CD14-positive monocyte (primary cell): ENCODE data around the gene WHAMM. TPM values are rescaled to one million over a fixed set of nuclear protein-coding genes. Genes with fewer than 3 reads are reported as not detected.

Experiments used
- DNase-seq, 3 donors: peaks; one replicate each; pipeline ENCODE4 v3.0.0-alpha.2; 2011 to 2022
- H2AFZ ChIP-seq: 2 replicates; pipeline ENCODE4 v1.6.0; 2012; ENCODE audit warnings: mild to moderate bottlenecking, low read depth, low read length, inconsistent platforms; ENCODE audit not compliant: insufficient read depth, poor library complexity, severe bottlenecking
- H3K27ac ChIP-seq, 2 donors: 1 replicate in 1 of 2; 2 replicates in 1 of 2; pipeline ENCODE4 v1.5.1; 2012 to 2013; ENCODE audit warnings: low read length in 2 of 2, control low read depth in 1 of 2, inconsistent platforms in 1 of 2, low read depth in 1 of 2, mild to moderate bottlenecking in 1 of 2
- H3K27me3 ChIP-seq, 2 donors: one replicate each; pipeline versions ENCODE4 v1.6.0 to v1.6.1; 2011 to 2013; ENCODE audit warnings: low read length in 2 of 2; ENCODE audit not compliant: control insufficient read depth in 2 of 2, insufficient read depth in 2 of 2
- H3K36me3 ChIP-seq, 2 donors: replicated peaks in 1 of 2; 1 replicate in 1 of 2; 2 replicates in 1 of 2; pipeline versions ENCODE4 v1.5.1 to v1.6.1; 2012 to 2013; ENCODE audit warnings: low read length in 2 of 2, control low read depth in 1 of 2, inconsistent platforms in 1 of 2, mild to moderate bottlenecking in 1 of 2; ENCODE audit not compliant: insufficient read depth in 2 of 2, control insufficient read depth in 1 of 2
- H3K4me1 ChIP-seq, 2 donors: 1 replicate in 1 of 2; 2 replicates in 1 of 2; pipeline versions ENCODE4 v1.5.1 to v1.6.1; 2012 to 2013; ENCODE audit warnings: low read length in 2 of 2, control low read depth in 1 of 2, inconsistent platforms in 1 of 2, mild to moderate bottlenecking in 1 of 2, moderate library complexity in 1 of 2; ENCODE audit not compliant: insufficient read depth in 2 of 2, control insufficient read depth in 1 of 2
- H3K4me2 ChIP-seq: replicated peaks from 2 replicates; pipeline ENCODE3; 2012; ENCODE audit warnings: low read length, moderate library complexity, mild to moderate bottlenecking; ENCODE audit not compliant: poor library complexity, severe bottlenecking; ENCODE audit errors: extremely low read depth
- H3K4me3 ChIP-seq, 3 experiments: fragments of 200-600 bp in 1 of 3; sonication (generic) in 1 of 3; replicated peaks in 1 of 3; 1 replicate in 2 of 3; 2 replicates in 1 of 3; pipeline ENCODE4 v1.5.1; 2011 to 2013; ENCODE audit warnings: low read length in 3 of 3, mild to moderate bottlenecking in 3 of 3, control low read depth in 2 of 3, low read depth in 2 of 3, inconsistent platforms in 1 of 3, moderate library complexity in 1 of 3
- H3K79me2 ChIP-seq: 2 replicates; pipeline ENCODE4 v1.6.0; 2012; ENCODE audit warnings: mild to moderate bottlenecking, control low read depth, inconsistent platforms, low read length, moderate library complexity; ENCODE audit not compliant: insufficient read depth
- H3K9ac ChIP-seq: 2 replicates; pipeline ENCODE4 v1.6.0; 2017; ENCODE audit warnings: low read length, mild to moderate bottlenecking; ENCODE audit not compliant: insufficient read depth, poor library complexity, severe bottlenecking
- H3K9me3 ChIP-seq, 2 donors: replicated peaks in 1 of 2; 1 replicate in 1 of 2; 2 replicates in 1 of 2; pipeline versions ENCODE4 v1.5.1 to v1.6.1; 2012 to 2013; ENCODE audit warnings: low read length in 2 of 2, control low read depth in 1 of 2; ENCODE audit not compliant: control insufficient read depth in 1 of 2, insufficient read depth in 1 of 2
- H4K20me1 ChIP-seq: 2 replicates; pipeline ENCODE4 v1.6.0; 2012; ENCODE audit warnings: mild to moderate bottlenecking, low read length, control low read depth, moderate library complexity; ENCODE audit not compliant: insufficient read depth
- H3K27ac Mint-ChIP-seq, 7 donors: one replicate each; pipeline ENCODE4 v1.8.0; 2020; ENCODE audit warnings: mild to moderate bottlenecking in 7 of 7, mixed read lengths in 7 of 7, moderate library complexity in 6 of 7, inconsistent platforms in 2 of 7
- H3K27me3 Mint-ChIP-seq, 3 donors: one replicate each; pipeline ENCODE4 v1.8.0; 2021 to 2022; ENCODE audit warnings: low read depth in 3 of 3, mild to moderate bottlenecking in 3 of 3, mixed read lengths in 3 of 3, moderate library complexity in 3 of 3, inconsistent platforms in 1 of 3
- H3K36me3 Mint-ChIP-seq, 2 donors: one replicate each; pipeline ENCODE4 v1.8.0; 2020; ENCODE audit warnings: mixed read lengths in 2 of 2, inconsistent platforms in 1 of 2, mild to moderate bottlenecking in 1 of 2
- H3K4me1 Mint-ChIP-seq: one replicate; pipeline ENCODE4 v1.8.0; 2020; ENCODE audit warnings: mild to moderate bottlenecking, mixed read lengths
- H3K4me3 Mint-ChIP-seq, 2 donors: one replicate each; pipeline ENCODE4 v1.8.0; 2020; ENCODE audit warnings: mild to moderate bottlenecking in 2 of 2, mixed read lengths in 2 of 2, moderate library complexity in 1 of 2
- H3K9me3 Mint-ChIP-seq, 7 donors: one replicate each; pipeline ENCODE4 v1.8.0; 2020 to 2022; ENCODE audit warnings: mixed read lengths in 7 of 7, mild to moderate bottlenecking in 6 of 7, moderate library complexity in 6 of 7, inconsistent platforms in 2 of 7
- CTCF ChIP-seq: fragments of 200-600 bp; IDR thresholded peaks from one replicate; pipeline ENCODE4 v1.8.0; 2022; ENCODE audit warnings: antibody characterized with exemption, mild to moderate bottlenecking
- WGBS: methylation state at CpG from one replicate; pipeline ENCODE4 v1.1.5; 2013; ENCODE audit warnings: missing lambda C conversion rate; ENCODE audit not compliant: insufficient coverage; 5-methylcytosine and 5-hydroxymethylcytosine counted together
- intact Hi-C, 2 donors: fragments of 100-400 bp; cut with micrococcal nuclease; formaldehyde crosslinking; loops; one replicate each; pipeline versions ENCODE4 v1.15.0 to v1.15.1; 2023
- polyA plus RNA-seq, 3 donors: library from polyadenylated mRNA; depleted of rRNA in 1 of 3; unstranded in 2 of 3; stranded (reverse) in 1 of 3; fragments of 300-500 nt in 2 of 3; fragments of >200 nt in 1 of 3; fragmentation: Illumina TruSeq in 2 of 3; gene quantifications; 1 replicate in 2 of 3; 2 replicates in 1 of 3; pipeline ENCODE4 v1.2.3, GENCODE V29; 2012 to 2021

Gene WHAMM
- polyA plus RNA-seq, 3 donors = 0.69 to 7.8 (median 0.92) TPM

GRCh38 chr15:82882273-82882928 lies 73.0 kb downstream of the WHAMM start:
- no peaks in the 10 kb centered on the region for H3K4me1 ChIP-seq
- H4K20me1 ChIP-seq = no peaks in the 10 kb centered on the region
- H3K4me1 Mint-ChIP-seq = no peaks in the 10 kb centered on the region
- H3K9me3 Mint-ChIP-seq = peaks cover 0 to 3% (median 0%) of the 10 kb centered on the region in 7 donors
- no peaks in the 10 kb centered on the region for H3K9me3 ChIP-seq
- H3K27me3 Mint-ChIP-seq = peaks cover 0 to 2% (median 0%) of the 10 kb centered on the region in 3 donors
- H3K27ac Mint-ChIP-seq = peak overlapping the region in 1 of 7 donors; percentile 8
- intact Hi-C loops = no loop called here
- H3K79me2 ChIP-seq = no peaks in the 10 kb centered on the region
- H3K9ac ChIP-seq = no peak overlapping the region
- no peak for TF ChIP-seq CTCF
- no peaks in the 10 kb centered on the region for H3K27me3 ChIP-seq
- H3K36me3 ChIP-seq = no peaks in the 10 kb centered on the region
- H3K4me3 ChIP-seq = no peak overlapping the region
- 100% methylated on average over 2 of the region's 5 CpGs for WGBS
- peaks cover 0 to 3% of the 10 kb centered on the region in 2 donors for H3K36me3 Mint-ChIP-seq
- no peak for DNase-seq
- no peak overlapping the region for H3K4me3 Mint-ChIP-seq
- H2AFZ ChIP-seq = no peak overlapping the region
- no peak overlapping the region for H3K27ac ChIP-seq
- no peak overlapping the region for H3K4me2 ChIP-seq

Other genes starting within 250 kb of the WHAMM start
- gene CPEB1, start 162.3 kb upstream of the WHAMM start, polyA plus RNA-seq = not detected
- gene AP3B2, start 99.8 kb upstream of the WHAMM start, polyA plus RNA-seq = under 1 TPM in 2 of 3 donors, not detected in 1; 0.85 to 0.95 TPM
- under 1 TPM in 1 of 3 donors, not detected in 2; 0.09 TPM for gene FSD2, start 3.6 kb upstream of the WHAMM start, polyA plus RNA-seq
- 1 to 10 TPM in 2 of 3 donors, under 1 TPM in 1; 0.92 to 2.4 (median 1.6) TPM for gene HOMER2, start 143.1 kb downstream of the WHAMM start, polyA plus RNA-seq
- gene RAMAC, start 176.6 kb downstream of the WHAMM start, polyA plus RNA-seq = 10 to 100 TPM in 2 of 3 donors, 1 to 10 TPM in 1; 6.1 to 39.9 (median 27.7) TPM
- 10 to 100 TPM; 13.0 to 32.1 (median 25.7) TPM for gene C15orf40, start 202.0 kb downstream of the WHAMM start, polyA plus RNA-seq